Tibial nerve (tissue), 4 donors: ENCODE measurements around the gene PI16.

Experiments
- EP300 ChIP-seq, 2 donors: sonication (generic); formaldehyde crosslinking; IDR thresholded peaks; one replicate each; pipeline ENCODE4 v1.6.1; 2017; ENCODE audit warnings: antibody characterized with exemption in 2 of 2, mild to moderate bottlenecking in 1 of 2
- POLR2A ChIP-seq, 2 donors: fragments of 450-650 bp; IDR thresholded peaks; one replicate each; pipeline ENCODE4 v1.6.1; 2017; ENCODE audit warnings: antibody characterized with exemption in 2 of 2, mild to moderate bottlenecking in 2 of 2, moderate library complexity in 2 of 2
- TF ChIP-seq, protein P1 (sequence below), 5 experiments: fragments of 200-600 bp in 3 of 5; fragments of 450-650 bp in 2 of 5; sonication (generic) in 3 of 5; IDR thresholded peaks; one replicate each; pipeline ENCODE4 v1.5.1; 2016 to 2019; ENCODE audit warnings: antibody characterized with exemption in 5 of 5, mild to moderate bottlenecking in 3 of 5, moderate library complexity in 2 of 5

DNA sequence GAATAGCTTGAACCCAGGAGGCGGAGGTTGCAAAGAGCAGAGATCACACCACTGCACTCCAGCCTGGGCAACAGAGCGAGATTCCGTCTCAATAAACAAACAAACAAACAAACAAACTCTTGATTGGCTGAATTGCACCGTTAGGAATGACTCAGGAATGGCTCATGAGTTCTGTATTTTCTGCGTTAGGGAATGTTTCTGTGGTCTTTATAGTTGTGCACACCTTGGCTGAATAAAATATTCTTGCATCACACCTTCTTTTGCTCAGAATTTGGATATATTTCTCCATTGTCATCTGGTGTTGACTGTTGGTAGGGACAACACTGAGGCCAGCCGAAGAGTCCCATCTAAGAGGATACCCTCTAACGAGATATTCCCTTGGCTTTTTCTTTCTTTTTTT lies 19.6 kb upstream of the PI16 start:
- TF ChIP-seq, protein P1, sequence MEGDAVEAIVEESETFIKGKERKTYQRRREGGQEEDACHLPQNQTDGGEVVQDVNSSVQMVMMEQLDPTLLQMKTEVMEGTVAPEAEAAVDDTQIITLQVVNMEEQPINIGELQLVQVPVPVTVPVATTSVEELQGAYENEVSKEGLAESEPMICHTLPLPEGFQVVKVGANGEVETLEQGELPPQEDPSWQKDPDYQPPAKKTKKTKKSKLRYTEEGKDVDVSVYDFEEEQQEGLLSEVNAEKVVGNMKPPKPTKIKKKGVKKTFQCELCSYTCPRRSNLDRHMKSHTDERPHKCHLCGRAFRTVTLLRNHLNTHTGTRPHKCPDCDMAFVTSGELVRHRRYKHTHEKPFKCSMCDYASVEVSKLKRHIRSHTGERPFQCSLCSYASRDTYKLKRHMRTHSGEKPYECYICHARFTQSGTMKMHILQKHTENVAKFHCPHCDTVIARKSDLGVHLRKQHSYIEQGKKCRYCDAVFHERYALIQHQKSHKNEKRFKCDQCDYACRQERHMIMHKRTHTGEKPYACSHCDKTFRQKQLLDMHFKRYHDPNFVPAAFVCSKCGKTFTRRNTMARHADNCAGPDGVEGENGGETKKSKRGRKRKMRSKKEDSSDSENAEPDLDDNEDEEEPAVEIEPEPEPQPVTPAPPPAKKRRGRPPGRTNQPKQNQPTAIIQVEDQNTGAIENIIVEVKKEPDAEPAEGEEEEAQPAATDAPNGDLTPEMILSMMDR (IDR thresholded peaks at IDR 0.05) = no peak
- no peak for TF ChIP-seq EP300 (IDR thresholded peaks at IDR 0.05)
- no peak for TF ChIP-seq POLR2A (IDR thresholded peaks at IDR 0.05)
